GM19328 (cell line): ENCODE data around the gene MIB1.
A peak's percentile ranks its signal among the peaks of the same experiment; 100 is the strongest.
"Not testable (repeated sequence)": the region's sequence is repeated elsewhere in the genome, so short reads cannot be mapped to it uniquely, and the experiment has no call there.

Experiments
- ATAC-seq: cut with Tn5 transposase; IDR thresholded peaks from one replicate; pipeline ENCODE4 v1.9.1; 2021; ENCODE audit warnings: mild to moderate bottlenecking, moderate library complexity; ENCODE audit not compliant: unreplicated experiment

MIB1 gene

DNA sequence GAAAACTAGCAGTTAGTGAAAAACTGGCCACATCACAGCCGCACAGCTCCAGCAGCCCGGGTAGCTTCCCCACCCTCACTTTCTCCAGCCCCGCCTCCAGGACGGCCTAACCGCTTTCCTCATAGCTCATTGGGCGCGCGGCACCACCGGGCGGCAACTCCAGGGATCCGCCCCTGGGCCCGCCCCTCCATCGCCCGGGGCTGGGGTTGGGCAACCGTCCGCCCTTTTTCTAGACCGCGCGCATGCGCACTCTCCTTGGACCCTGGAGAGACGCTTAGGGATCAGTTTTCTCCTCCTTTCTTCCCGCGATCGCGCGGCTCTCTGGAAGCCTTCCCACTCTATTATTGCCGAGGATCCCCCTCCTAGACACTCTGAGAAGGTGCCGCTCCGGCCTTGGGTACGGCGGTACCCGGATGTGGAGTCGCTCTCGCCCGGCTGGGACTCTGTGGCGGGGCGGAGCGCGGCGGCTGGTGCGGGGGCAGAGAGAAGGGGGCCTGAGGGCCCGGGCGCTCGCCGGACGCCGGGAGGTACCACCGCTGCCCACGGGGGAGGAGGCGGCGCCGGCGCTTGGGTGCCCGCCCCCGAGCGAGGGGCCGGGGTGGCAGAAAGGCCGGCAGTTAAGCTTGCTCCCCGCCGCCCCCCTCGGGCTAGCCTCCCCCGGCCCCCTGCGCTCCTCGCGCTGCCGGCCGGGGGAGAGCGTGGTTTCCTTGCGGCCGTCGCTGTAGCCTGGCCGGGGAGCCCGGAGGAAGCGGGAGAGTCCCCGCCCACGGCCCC, at the start of gene MIB1:
TSS of gene MIB1 (plus strand) at position 255 of the 774 bp plus-strand sequence. CDS start 792 bp downstream, outside the sequence.
- ATAC-seq: peak; percentile 97

DNA sequence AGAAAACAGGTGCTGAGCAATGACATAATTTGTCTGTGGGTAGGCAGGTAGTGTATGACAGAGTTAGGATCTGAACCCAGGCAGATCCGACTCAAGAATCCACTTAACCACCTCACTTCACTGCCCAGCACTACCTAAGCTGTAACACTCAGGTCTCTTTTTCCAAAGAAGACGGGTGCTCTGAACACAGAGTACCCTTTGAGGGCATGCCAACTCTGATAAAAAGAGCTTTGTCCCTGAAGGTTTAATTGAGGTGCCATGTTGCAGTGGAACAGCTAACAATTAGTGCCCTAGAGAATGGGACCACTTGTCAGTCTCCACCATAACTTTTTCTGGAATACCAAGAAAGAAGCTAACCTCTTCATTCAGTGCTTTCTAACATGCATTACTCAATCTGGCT, 47.3 kb upstream of the MIB1 start:
- ATAC-seq: no peak

DNA sequence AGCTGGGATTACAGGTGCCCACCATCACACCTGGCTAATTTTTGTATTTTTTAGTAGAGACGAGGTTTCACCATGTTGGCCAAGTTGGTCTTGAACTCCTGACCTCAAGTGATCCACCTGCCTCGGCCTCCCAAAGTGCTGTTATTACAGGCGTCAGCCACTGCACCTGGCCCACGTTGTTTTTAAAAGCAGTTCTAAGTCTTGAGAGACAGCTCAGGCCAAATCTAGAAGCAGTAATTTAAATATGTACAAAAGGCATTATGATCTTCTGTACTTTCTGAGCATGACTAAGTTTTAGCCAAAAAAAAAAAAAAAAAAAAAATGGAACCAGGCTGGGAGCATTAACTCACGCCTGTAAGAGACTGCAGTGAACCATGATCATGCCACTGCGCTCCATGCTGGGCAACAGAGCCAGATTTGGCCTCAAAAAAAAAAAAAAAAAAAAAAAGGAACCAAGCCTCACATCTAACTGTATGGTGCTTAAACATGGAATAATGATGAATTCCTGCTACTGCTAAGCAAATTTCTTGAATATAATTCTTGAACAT, 40.0 kb upstream of the MIB1 start:
- no peak for ATAC-seq

DNA sequence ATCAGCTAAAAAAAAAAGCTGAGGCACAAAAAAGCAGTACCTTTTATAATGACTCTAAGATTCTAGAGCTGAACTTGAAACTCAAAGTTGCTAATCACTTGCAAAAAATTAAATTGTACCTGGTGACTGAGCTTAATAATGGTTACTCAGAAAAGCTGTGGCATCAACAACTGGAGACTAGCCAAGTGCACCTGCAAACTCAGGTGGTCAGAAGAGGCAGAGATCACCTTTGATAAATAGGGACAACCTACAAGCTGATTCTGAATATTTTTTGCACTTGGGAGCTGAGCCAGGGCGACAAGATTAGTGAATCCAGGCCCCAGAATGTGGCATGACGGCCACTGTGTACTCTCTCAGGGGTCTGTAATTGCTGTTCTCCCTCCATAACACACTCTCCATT, 39.0 kb upstream of the MIB1 start:
- no peak for ATAC-seq

DNA sequence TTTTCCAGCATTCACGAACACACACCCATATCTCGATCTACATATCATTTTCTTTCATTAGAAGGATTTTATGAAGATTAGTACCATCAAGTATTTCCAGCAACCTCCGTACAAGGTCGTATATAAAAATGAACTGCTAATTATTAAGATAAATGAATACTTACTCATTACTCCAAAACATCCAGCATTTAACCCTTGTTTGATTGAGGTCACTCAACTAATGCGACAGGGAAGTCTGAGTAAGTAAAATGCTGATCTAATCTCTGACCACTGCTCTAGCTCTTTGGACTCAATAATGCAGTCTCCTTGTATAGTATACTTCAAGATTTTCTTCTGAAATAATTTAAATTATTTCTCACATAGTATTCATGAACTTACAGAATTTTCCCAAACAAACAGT, 38.0 kb upstream of the MIB1 start:
- ATAC-seq: no peak

DNA sequence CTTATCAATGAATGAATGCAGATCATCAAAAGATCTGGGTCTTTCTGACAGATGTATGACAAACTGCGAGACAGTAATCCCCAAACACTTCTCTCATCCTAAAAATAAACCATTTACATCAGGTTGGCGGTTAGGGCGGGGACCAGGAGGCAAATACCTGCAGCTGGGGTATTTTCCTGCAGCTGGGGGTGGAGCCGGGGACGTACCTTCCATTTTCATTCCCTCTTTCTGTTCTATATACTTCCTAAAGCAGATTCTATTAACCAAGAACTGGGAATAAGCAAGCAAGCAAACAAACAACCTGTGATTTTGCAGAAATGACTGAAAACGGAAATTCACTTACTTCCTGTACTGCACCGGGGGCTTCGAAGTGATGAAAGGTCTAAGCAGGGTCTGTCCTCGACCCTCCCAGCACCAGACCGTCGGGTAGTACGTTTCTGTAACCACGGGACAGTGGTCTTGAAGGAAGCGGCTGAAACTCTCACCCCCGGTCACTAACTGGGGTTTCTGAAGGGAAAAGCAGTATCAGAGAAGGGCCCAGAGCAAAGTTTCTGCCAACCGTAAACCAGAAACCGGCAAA, 37.3 kb upstream of the MIB1 start:
- no peak for ATAC-seq

DNA sequence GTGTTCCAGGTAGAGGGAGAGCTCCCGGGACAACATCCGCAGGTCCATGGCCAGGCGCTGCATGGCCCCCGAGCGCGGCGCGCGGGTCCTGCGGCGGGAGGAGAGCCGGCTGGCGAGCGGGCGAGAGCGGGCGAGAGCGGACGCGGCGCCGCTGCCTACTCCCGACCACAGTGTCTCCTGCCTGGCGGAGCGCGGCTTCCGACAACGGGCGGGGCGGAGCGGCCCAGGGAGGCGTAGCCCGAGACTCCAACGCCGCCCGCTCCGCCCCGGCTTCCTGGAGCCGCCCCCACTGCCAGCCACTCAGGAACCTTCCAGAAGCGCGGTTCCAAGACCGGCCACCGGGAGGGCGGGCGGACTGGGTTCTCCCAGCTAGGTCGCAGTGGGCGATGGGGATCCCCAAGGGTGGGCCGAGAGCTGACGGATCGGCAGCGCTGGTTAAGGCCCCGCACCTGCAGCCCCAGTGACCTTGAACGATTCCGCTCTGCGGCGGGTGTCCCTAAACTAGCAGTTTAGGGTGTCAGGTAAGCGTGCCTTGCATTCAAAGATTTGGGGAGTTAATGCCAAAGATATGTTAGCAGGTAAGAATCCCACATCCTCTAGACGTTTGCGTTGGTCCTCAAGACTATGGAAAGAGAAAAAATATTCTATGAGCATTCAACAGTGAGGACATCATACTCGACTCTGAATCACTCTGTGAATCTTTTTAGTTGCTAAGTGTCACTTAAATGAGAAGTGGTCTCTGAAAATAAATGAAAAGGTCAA, 35.8 kb upstream of the MIB1 start, which contains the start of gene ABHD3:
TSS of gene ABHD3 (minus strand) at position 172 of the 762 bp plus-strand sequence. CDS start at position 63, 109 bp downstream.
- peak; percentile 93 for ATAC-seq

DNA sequence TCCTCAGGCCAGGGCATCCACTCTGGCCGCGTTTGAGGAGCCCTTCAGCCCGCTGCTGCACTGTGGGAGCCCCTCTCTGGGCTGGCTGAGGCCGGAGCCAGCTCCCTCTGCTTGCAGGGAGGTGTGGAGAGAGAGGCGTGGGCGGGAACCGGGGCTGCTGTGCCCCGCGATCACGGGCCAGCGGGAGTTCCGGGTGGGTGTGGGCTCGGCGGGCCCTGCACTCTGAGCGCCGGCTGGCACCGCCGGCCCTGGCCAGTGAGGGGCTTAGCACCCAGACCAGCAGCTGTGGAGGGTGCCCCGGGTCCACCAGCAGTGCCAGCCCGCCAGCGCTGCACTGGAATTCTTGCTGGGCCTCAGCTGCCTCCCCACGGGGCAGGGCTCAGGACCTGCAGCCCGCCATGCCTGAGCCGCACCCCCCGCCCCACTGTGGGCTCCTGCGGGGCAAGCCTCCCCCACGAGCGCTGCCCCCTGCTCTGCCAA, 34.2 kb upstream of the MIB1 start:
- ATAC-seq: no peak

DNA sequence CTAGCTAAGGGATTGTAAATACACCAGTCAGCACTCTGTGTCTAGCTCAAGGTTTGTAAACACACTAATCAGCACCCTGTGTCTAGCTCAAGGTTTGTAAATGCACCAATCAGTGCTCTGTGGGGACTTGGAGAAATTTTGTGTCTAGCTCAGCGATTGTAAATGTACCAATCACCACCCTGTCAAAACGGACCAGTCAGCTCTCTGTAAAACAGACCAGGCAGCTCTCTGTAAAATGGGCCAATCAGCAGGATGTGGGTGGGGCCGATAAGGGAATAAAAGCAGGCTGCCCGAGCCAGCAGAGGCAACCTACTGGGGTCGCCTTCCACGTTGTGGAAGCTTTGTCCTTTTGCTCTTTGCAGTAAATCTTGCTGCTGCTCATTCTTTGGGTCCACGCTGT, 33.5 kb upstream of the MIB1 start:
- not testable (repeated sequence) for ATAC-seq

DNA sequence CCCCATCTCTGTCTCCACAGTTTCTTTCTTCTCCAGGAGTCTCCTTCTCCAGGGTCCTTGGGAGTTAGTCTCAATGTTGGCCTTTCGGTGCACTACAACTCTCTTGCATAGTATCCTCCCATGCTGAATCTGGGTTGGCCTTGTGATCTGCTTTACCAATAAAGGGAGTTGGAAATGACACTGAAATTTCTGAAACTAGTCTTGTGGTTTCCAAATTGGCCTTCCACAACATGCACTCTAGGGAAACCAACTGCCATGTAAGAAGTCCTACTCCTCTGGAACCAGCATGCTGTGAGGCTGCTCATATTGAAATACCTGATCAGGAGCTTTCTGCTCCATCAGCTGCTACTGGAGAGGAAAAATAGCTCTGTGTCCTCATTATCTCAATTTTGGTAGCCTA, 26.1 kb upstream of the MIB1 start:
- ATAC-seq: no peak

DNA sequence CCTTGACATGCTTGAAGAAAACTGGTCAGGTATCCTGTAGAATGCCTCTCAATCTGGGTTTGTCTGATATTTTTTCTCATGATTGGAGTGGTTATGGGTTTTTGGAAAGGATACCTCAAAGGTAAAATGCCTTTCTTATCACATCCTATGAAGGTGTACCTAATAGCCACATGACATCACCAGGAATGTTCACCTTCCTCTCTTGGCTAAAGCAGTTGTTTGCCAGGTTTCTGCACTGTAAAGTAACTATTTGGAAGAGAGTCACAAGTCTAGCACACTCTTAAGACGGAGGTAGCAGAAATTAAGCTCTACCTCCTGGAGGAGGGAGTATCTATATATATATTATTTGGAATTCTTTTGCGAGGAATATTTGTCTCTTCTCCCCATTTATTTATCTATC, 17.9 kb upstream of the MIB1 start:
- no peak for ATAC-seq

DNA sequence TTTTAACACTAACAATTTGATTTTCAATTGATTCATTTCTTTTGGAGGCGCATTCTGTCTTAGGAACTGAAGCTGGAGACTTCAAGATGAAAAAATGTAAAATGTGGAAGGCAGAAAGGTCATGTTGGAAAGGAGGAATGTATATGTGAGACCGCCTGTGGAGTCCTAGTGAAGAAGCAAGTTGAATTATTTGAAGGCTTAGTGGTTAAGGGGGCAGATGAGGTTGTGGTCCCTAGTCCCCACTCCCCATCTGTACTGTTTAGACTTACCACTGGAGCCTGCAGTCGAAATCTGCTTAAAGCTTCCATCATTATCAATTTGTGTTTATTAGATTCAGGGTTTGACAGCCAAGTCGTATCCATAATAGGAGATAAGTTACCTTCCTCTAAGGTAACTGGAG, 15.4 kb upstream of the MIB1 start:
- no peak for ATAC-seq

DNA sequence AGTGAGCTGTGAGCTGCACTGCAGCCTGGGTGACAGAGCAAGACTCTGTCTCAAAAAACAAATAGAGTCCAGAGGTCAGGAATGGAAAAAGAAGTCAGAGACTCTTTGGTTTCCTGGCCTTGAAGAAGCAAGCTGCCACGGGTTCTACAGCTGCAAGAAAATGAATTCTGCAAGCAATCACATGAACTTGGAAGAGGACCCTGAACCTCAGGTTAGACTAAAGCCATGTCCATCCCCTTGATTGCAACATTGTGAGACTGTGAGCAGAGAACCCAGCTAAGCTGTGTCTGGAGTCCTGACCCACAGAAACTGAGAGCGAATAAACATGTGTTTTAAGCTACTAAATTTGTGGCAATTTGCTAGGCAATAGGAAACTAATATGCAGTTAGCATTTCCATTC, 12.9 kb upstream of the MIB1 start:
- no peak for ATAC-seq

DNA sequence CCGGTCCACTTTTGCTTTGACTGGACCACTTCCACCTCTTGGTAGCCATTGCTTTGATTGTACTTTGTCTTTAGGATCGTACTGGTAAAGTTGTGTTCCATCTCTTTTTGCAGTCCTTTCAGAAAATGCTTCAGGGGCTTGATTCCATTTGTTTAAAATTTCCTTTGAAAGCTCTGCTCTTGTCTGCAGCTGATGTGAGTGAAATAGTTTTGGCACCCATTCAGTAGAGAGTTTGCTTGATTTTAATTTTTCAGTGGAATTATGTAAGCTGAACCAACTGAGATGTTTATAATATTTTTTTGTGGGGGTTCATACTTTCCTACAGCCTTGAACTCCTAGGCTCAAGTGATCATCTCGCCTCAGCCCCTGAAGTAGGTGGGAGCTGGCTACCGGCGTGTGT, 7.6 kb upstream of the MIB1 start:
- no peak for ATAC-seq

DNA sequence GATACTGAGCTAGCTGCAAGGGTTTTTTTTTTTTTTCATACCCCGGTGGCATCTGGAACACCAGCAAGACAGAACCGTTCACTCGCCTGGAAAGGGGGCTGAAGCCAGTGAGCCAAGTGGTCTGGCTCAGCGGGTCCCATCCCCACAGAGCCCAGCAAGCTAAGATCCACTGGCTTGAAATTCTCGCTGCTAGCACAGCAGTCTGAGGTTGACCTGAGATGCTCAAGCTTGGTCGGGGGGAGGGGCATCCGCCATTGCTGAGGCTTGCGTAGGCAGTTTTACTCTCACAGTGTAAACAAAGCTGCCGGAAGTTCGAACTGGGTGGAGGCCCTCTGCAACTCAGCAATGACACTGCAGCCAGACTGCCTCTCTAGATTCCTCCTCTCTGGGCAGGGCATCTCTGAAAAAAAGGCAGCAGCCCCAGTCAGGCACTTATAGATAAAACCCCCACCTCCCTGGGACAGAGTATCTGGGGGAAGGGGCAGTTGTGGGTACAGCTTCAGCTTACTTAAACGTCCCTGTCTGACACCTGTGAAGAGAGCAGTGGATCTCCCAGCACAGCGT, 5.1 kb upstream of the MIB1 start:
- no peak for ATAC-seq

DNA sequence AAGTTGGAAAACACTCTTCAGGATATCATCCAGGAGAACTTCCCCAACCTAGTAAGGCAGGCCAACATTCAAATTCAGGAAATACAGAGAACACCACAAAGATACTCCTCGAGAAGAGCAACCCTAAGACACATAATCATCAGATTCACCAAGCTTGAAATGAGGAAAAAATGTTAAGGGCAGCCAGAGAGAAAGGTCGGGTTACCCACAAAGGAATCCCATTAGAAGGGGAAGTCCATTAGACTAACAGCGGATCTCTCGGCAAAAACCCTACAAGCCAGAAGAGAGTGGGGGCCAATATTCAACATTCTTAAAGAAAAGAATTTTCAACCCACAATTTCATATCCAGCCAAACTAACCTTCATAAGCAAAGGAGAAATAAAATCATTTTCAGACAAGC, 3.7 kb upstream of the MIB1 start:
- not testable (repeated sequence) for ATAC-seq

DNA sequence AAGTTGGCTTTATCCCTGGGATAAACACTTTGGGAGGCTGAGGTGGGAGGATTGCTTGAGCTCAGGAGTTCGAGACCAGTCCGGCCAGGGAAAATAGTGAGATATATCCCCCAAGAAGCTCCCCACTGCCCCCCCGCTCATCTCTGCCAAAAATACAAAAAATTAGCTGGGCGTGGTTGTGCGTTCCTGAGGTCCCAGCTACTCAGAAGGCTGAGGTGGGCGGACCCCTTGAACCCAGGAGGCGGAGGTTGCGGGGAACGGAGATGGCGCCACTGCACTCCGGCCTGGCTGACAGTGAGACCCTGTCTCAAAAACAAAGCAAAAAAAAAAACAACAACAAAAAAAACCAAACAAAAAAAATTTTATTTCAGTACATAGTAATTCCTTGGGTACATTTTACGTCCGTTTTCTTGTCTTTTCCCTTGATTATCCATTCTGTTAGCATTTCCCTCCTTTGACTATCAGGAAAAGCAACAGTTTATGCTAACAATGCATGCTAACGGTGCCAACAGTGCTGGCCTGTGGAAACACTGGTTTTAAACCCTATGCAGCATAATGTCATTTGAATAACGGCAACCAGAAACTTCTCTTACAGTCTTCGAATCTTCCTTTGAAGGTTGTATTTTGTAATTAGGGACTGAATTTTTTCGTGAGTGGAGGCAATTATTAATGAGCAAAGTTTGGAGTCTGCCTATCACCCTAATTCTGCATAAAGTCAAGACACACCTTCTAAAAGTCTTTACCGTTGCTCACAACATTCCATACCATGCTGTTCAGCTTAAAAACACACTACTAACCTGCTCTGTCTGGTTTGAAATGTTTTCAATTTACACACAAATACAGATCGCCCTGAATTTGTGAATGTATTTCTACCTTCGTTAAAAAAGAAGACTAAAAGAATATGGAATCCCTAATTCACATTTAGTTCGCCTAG, 721 bp upstream of the MIB1 start:
- ATAC-seq: peak; percentile 20

DNA sequence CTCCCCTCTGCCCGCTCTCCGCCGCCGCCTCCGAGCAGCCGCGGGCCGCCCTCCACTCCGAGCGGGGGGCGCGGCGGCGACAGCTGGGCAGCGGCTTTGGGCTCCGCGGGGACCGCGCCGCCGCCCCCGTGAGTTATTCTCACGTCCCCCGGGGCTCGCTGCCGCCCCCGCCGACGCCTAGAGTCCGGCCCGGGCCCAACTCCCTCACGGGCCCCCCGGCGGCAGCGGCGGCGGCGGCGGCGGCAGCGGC, 645 bp downstream of the MIB1 start:
- no peak for ATAC-seq

DNA sequence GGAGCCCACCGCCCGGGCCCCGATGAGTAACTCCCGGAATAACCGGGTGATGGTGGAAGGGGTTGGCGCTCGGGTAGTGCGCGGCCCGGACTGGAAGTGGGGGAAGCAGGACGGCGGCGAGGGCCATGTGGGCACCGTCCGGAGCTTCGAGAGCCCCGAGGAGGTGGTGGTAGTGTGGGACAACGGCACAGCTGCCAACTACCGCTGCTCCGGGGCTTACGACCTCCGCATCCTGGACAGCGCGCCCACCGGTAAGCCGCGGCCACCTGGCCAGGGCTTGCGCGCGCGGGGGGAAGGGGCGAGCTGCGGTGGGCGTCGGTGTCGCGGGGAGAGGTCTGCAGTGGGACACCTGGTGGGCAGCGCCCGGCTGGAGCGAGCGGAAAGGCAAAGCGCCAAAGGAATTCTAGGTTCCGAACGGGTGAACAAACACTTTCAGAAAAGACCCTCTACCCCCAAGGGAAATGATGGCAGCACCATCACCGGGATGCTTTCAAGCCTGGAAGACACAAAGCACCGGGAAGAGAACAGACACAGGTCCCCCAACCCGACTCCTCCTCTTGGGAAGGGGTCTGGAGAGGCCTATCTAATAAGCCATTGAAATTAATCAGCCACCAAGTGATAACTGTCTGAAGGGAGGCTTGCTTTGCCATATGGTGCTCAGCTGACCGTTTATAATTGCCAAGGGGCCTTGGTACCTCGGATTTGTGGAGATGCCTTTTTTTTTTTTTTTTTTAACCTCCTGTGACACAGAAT, 1.1 kb downstream of the MIB1 start:
- ATAC-seq: peak; percentile 6

DNA sequence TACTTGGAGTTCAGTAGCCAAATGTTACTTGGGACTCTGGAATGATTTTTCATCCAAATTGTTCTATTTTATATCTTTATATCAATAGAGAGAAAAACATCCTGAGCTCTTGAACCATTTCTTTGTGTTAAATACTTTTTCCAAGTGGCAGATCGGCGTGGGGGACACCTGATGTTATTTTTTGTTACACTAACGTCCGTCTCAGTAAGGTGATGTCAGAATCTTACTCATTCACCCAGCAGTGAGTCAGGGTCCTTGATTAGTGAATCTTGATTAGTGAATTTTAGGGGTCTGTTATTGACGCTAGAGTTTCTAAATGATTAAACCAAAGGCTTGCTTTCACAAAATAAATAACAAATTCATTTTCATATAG, 1.7 kb downstream of the MIB1 start:
- no peak for ATAC-seq
